GM19395 (cell line): ENCODE results near the gene MAP1LC3B.
A peak's percentile ranks its signal among the peaks of the same experiment; 100 is the strongest.
"Not testable (repeated sequence)": the region's sequence is repeated elsewhere in the genome, so short reads cannot be mapped to it uniquely, and the experiment has no call there.

Experiments used
- ATAC-seq: cut with Tn5 transposase; IDR thresholded peaks from one replicate; pipeline ENCODE4 v1.9.1; 2021; ENCODE audit warnings: mild to moderate bottlenecking, moderate library complexity; ENCODE audit not compliant: unreplicated experiment

Gene MAP1LC3B

GRCh38 chr16:87380403-87380802, 11.7 kb upstream of the MAP1LC3B start:
- ATAC-seq: no peak

GRCh38 chr16:87380881-87381280, 11.3 kb upstream of the MAP1LC3B start:
- no peak for ATAC-seq

DNA sequence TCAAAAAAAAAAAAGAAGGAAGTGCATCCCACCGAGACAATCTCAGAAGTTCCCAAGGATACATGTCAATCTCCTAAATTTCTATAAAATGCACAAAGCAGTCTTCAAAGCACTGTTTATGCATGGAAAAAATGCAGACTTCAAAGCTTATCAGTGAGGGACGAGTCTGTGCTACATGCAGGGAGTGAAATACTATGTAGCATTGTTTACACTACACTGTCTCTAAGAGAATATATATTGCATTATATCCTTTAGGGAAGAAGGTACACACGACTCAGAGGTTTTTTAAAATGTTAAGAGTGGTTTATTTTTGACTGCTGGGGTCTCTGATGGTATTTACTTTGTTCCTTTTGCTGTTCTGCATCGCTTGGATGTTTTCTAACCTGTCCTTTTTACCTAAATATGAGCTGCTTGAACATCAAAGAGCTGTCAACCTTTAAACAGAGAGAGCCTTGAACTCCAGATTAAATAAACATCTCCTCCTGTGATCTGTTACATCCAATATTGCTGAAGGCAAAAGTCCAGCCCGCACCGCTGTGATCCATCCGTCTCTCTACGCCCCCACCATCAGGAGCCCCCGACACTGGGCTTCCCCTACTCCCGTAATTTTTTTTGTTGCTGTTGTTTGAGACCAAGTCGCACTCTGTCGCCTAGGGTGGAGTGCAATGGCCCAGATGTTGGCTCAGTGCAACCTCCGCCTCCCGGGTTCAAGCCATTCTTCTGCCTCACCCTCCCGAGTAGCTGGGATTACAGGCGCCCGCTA, 9.9 kb upstream of the MAP1LC3B start:
- ATAC-seq: no peak

DNA sequence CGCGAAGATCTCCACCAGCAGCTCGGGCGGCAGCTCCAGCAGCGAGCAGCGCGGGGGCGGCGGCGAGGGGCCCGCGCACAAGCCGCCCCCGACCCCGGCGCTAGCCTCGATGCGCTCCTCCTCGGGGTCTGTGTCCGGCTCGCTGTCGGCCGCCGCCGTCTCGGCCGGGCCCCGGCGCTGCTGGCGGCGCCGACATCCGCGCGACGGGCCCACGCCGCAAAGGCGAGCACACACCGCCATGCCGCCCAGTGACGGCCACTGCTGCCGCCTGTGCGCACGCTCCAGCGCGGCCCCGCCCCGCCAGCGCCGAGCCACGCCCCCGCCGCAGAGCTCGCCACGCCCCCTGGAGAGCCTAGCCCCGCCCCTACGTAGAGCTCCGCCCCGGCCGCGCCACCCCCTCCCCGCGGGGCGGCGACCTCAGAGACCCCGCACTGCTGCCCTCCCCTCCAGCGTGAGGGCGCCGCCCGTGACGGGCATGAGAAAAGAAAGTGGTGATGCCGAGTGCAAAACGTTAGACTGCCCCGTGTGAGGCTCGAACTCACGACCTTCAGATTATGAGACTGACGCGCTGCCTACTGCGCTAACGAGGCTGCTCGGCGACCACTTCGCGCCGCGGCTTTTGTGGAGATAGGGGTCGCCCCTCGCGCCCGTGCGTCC, 8.5 kb upstream of the MAP1LC3B start, which contains the start of gene FBXO31:
FBXO31 (minus strand) TSS at position 272 of the 657 bp plus-strand sequence; CDS start at position 240, 32 bp downstream.
- ATAC-seq: peak; percentile 44

DNA sequence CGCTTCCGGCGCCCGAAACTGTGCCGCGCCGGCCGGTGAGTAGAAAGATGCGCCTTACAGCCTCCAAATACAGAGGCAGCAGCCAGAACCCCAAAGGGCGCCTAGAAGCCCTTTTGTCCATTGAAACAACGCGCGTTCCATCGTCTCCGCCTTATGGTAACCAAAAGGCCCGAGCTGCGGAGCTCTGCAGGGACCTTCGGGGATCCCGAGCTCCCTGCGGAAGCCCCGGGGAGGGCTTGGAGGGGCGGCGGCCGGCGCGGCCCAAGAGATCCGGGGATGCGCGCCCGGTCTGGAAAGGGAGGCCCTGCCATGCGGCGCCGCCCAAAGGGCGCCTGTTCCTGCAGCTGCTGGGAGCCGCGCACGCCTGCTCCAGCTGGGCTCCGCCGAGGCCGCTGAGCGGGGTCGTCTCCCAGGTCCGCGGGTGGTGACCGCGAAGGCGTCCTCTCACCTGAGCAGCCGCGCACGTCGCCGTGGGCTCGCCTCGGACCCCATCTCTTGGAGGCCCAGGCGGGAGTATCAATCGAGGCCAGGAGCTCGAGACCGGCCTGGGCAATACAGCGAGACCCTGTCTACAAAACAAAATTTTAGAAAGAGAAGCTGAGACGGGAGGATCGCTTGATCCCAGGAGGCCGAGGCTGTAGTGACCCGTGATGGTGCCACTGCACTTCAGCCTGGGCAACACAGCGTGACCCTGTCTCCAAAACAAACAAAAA, 7.8 kb upstream of the MAP1LC3B start:
- ATAC-seq: peak; percentile 36

- not testable (repeated sequence) for ATAC-seq
Measured at GRCh38 chr16:87384875-87385167, 7.3 kb upstream of the MAP1LC3B start.

DNA sequence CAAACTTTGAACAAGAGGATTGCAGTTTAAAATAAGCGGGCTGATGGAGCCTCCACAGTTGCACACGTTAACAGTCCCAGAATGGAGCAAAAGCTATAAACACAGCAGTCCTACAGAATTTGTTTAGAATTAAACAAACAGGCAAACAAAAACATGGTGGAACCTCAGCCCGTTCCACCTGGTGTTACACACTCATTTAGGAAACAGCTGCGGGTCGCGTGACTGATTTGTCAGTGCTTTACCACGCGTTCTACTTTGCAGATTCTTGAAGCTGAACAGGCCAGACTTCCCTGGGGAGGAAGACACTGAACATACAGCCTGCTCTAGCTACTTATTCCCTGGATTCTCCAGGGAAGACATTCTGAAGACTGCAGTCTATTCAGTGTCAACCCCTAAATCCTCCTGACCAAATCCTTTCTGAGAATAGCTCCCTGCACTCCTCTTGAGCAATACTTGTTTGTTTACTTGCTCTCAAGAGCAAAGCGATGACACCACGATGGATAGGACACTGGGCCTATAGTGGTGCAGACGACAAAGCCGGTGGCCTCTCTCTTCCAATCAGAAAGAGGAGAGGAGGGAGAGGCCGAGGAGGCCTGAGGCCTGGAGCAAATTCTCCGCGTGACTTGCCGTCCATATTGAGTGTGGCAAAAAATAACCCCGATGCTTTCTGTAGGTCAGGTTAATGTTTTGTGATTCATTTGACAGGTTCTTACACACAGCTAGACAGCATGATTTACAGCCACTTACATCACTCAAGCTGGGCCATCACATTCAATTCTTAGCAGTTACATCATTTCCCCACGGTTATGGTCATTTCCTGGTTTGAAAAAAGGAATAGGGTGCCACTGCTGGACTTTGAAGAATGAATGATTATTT, 4.0 kb upstream of the MAP1LC3B start:
- peak; percentile 63 for ATAC-seq

GRCh38 chr16:87388818-87389134, 3.4 kb upstream of the MAP1LC3B start:
- no peak for ATAC-seq

DNA sequence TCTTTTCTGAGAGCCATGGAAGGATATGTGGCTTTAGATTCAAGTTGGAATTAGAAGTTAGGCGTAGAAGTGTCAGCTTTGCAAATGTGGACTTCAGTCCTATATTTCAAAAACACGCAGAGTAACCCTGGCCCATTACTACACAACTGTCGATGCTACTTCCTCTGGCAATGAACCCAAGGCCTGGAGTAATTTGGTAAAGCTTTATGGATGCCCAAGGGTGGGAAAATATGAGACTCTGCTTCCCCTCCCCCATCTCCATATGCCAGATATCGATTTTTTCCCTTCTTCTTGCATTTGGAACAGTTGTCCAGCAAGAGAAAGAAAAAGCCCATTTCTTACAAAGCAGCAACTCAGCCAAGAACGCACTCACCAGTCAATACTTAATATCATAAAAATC, 2.9 kb upstream of the MAP1LC3B start:
- no peak for ATAC-seq

DNA sequence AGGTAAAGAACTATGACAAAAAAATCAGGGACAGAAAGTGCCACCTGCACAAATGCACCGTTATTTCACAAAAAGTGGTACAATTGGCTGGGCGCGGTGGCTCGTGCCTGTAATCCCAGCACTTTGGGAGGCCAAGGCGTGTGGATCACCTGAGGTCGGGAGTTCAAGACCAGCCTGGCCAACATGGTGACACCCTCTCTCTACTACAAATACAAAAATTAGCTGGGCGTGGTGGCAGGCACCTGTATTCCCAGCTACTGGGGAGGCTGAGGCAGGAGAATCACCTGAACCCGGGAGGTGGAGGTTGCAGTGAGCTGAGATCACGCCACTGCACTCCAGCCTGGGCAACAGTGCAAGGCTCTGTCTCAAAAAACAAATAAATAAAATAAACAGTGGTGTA, 2.2 kb upstream of the MAP1LC3B start:
- ATAC-seq: not testable (repeated sequence)

- no peak for ATAC-seq
Measured at GRCh38 chr16:87390641-87391323, 1.4 kb upstream of the MAP1LC3B start.

- ATAC-seq: peak; percentile 11
Measured at GRCh38 chr16:87391324-87391949, 699 bp upstream of the MAP1LC3B start.

DNA sequence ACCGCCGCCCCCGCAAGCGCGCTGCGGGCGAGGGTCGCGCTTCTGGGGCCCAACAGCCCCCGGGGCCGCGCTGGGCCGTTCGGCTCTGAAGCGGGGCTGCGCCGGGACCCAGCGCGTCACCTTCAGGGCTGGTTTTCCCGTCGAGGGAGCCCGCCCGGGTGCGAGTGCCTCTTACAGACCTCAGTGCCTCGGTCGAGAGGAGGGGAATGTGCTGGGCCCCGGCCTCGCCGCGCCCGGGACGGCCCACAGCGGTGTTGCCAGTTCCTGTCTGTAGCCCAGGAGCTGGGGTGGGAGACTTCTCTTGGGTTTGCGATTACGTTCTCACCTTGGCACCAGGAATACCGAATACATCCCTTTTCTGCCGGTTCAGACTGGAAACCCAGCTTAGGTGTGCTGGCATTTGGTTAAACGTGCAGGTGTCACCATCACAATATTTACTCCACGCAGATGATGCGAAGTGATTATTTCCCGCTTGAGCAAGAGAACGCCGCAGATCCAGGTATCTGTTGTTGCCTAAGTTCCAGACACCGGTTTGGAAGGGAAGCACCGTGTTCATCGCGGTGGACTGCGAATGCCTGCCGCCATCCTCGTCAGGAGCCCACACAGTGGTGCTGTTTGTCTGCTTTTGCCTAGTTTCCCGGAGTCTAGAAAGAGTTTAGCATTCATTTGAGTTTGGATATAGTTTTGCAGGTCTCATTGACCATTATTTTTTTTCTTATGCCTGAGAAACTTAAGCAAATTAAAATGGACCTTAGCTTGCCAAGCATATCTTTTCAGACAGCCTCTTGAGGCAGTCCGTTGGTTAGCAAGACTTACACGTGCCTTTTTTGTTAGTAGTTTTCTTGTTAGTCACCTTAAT, 914 bp downstream of the MAP1LC3B start:
- ATAC-seq: peak; percentile 10

- no peak for ATAC-seq
Measured at GRCh38 chr16:87393680-87394055, 1.5 kb downstream of the MAP1LC3B start.

- no peak for ATAC-seq
Measured at GRCh38 chr16:87395181-87395842, 3.2 kb downstream of the MAP1LC3B start.

DNA sequence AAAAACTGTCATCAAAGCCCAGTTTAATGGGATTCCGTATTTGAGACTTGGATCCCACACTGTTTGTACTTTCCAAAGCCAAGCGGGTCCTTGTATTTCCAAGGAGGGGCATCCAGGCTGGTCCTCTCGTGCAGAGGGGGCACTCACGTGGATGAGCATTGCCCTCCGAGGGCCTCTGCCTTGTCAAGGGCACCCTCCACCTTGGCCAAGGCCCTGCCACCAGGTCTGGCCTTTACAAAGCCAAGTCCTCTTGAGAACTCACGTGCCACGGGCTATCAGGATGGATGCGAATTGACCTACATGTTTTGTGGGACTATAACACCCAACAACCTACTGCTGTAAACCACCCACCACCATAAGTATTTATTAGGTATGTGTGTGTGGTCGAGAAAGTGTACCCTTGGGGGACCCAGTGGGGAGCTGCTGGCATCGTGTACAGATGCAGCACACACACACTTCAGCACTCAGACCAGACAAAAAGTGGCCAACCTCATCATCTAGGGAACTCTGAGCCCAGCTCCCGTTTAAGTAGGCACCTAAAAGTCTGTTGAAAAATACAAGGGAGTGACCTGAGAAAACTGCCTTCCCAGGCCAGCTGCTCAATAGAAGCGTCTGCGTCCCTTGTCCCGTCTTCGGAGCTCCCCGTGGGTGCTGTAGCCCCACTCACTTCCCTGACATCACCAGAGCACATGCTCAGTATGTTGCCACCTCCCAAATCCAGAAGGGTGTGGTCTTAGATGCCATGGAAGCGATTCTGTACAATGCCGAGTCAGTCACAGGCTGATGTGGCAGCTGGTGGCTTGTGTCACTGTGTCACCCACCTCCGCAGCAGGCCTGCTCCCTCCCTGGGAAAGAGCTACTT, 12.9 kb downstream of the MAP1LC3B start:
- no peak for ATAC-seq

DNA sequence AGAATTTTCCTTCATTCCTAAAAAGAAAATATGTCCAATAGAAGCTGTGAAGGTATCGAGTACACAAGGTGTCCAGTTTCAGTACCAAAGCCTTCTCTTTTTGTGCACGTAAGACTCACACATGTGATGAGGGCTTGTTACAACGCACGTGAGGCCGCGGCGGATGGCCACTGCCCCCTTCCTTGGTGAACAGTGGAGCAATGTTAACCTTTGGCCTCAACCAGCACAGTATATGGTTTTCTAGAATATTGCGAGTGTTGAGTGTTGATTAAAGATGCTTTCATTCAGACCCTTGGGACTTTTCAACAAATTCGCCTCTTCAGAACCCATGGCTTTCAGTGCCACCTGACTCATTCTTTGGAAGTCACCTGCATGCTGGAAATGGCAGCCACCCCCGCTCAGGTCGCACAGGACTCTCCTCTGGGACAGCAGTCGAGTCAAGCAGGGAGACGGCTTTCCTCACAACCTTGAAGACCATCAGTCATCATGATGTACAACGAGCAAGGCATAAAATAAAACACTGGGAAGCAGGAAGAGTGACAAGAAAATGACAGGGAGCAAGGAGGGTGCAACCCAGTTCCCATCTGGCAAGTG, 14.5 kb downstream of the MAP1LC3B start:
- ATAC-seq: no peak
